Choroid plexus epithelial cell (primary cell): Measurements from ENCODE around the gene AP2A2.

ENCODE experiments used
- DNase-seq: peaks from one replicate; pipeline ENCODE4 v3.0.0-alpha.2; 2010; ENCODE audit warnings: low read depth
- H3K4me3 ChIP-seq: 2 replicates; pipeline ENCODE4 v1.5.1; 2011; ENCODE audit warnings: low read depth, mild to moderate bottlenecking, control low read depth, low read length, moderate library complexity
- CTCF ChIP-seq: conservative IDR thresholded peaks from 2 replicates; pipeline ENCODE4 v1.5.1; 2011; ENCODE audit warnings: low read depth, mild to moderate bottlenecking, control low read depth, inconsistent platforms, low read length, moderate library complexity

Gene AP2A2

GRCh38 chr11:975827-976226 is 50.2 kb downstream of the AP2A2 start:
- H3K4me3 ChIP-seq = no peak overlapping the region
- TF ChIP-seq CTCF = peak; percentile 65
- DNase-seq = peak; percentile 66

DNA sequence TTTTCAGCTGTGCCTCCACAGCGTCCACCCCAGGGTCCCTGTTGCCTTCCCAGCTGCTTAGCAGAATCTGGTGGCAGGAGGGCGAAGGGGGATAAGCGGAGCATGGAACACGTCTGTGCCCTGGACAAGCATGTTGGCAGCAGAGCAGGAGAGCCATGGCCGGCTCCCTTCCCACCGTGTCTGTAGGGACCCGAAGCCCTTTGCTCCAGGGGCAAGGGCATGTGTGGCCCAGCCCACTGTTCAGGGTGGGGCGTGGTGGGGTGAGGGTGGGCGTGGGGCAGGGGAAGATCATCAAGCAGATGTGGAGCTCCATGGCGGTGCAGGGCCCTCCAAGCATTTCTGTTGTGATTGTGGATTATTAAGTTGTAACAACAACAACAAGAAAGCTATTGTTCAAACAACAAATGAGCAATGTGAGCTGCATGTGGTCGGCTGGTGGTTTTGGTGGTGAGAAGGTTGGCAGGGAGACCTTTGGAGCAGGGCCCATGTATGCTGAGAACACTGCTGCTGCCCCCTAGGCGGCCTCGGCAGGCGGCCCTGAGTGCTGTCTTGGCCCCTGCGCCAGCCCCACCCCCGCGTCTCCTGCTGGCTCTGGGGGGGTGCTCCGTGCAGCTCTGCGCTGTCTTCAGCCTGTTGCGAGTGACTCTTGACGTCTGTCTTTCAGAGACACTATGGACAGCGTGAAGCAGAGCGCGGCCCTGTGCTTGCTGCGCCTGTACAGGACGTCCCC is 50.9 kb downstream of the AP2A2 start:
- no peak overlapping the region for H3K4me3 ChIP-seq
- no peak for DNase-seq

GRCh38 chr11:977830-978720 is 52.4 kb downstream of the AP2A2 start:
- no peak for TF ChIP-seq CTCF
- no peak for DNase-seq
- H3K4me3 ChIP-seq = no peak overlapping the region

More for the DNA sequence above, 50.9 kb downstream of the AP2A2 start:
- TF ChIP-seq CTCF = no peak

DNA sequence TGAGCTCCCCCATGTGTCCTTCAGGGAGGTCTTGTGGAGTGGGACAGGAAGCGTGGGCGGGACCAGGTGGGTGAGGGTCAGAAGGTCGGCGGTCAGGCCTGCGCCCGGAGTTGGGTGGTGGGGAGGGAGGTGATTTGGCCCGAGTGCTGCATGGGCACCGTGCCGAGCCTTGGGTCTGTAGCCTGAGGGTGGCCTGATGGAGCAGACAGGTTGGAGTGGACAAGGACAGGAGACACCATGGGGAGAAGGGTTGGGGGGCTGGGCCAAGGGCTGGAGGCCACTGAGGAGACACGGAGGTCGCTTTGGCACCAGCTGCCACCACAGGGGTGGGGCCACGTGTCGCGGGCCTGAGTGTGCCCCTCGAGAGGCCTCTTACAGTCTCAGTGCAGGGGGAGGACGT is 53.1 kb downstream of the AP2A2 start:
- H3K4me3 ChIP-seq = no peak overlapping the region
- no peak for DNase-seq
- TF ChIP-seq CTCF = no peak

- peak; percentile 14 for DNase-seq
- TF ChIP-seq CTCF = peak; percentile 30
- no peak overlapping the region for H3K4me3 ChIP-seq
Measured at GRCh38 chr11:980438-981357, 55.0 kb downstream of the AP2A2 start.

GRCh38 chr11:981764-982163 is 56.1 kb downstream of the AP2A2 start:
- DNase-seq = no peak
- TF ChIP-seq CTCF = no peak
- no peak overlapping the region for H3K4me3 ChIP-seq
